IPS-15b (cell line): ENCODE measurements around the gene KRTAP12-4.

Source experiments
- H3K27me3 ChIP-seq: one replicate; pipeline ENCODE4 v1.6.1; 2013; ENCODE audit warnings: low read length; ENCODE audit not compliant: control insufficient read depth, insufficient read depth
- H3K36me3 ChIP-seq: one replicate; pipeline ENCODE4 v1.6.1; 2013; ENCODE audit warnings: low read length; ENCODE audit not compliant: control insufficient read depth, insufficient read depth
- H3K4me1 ChIP-seq: one replicate; pipeline ENCODE4 v1.6.1; 2013; ENCODE audit warnings: mild to moderate bottlenecking, low read length; ENCODE audit not compliant: control insufficient read depth, insufficient read depth
- H3K4me3 ChIP-seq: one replicate; pipeline ENCODE4 v1.5.1; 2013; ENCODE audit warnings: low read depth, low read length
- H3K9ac ChIP-seq: one replicate; pipeline ENCODE4 v1.6.1; 2013; ENCODE audit warnings: low read depth, mild to moderate bottlenecking, low read length
- H3K9me3 ChIP-seq: one replicate; pipeline ENCODE4 v1.6.1; 2013; ENCODE audit warnings: mild to moderate bottlenecking, low read length; ENCODE audit not compliant: control insufficient read depth, insufficient read depth

The KRTAP12-4 gene

DNA sequence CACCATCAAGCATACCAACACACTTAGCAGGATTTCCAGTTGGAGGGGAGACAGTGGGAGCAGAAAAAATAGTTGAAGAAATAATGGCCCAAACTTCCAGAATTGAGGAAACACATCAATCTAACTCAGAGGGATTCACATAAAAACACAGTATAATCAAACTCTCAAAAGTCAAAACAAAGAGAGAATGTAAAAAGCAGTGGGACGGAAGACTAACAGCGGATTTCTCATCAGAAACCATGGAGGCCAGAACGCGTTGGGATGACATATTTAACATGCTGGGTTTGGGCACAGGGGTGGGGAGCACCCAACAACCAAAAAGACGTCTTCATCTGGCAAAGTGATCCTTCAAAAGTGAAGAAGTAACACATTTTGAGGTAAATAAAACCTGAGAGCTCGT lies 34.6 kb downstream of the KRTAP12-4 start:
- Histone ChIP-seq H3K9me3 (peaks cover 8% of the 10 kb centered on the region), H3K9ac (no peak overlapping the region), H3K4me3 (no peak overlapping the region), H3K36me3 (no peaks in the 10 kb centered on the region), H3K27me3 (no peaks in the 10 kb centered on the region), H3K4me1 (no peaks in the 10 kb centered on the region)

DNA sequence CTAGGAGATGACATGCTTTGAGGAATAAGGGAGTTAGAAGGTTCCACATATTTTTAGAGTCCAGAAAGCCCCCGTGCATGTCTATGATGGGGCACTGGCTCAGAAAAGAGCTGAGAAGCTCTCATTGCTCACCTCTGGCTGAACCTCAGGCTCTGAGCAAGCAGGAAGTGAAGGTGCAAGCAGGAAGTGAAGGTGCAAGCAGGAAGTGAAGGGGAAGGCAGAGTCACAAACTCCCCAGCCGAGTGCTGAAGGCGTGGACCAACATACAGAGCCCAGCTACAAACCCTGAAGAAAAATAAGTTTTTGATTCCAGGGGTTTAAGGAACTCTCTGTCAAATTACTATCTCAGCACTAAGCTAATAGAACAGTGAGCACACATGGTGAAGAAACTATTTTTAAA lies 35.5 kb downstream of the KRTAP12-4 start:
- Histone ChIP-seq H3K9ac (no peak overlapping the region), H3K27me3 (no peaks in the 10 kb centered on the region), H3K36me3 (no peaks in the 10 kb centered on the region), H3K4me1 (no peaks in the 10 kb centered on the region), H3K9me3 (peaks cover 6% of the 10 kb centered on the region), H3K4me3 (no peak overlapping the region)

DNA sequence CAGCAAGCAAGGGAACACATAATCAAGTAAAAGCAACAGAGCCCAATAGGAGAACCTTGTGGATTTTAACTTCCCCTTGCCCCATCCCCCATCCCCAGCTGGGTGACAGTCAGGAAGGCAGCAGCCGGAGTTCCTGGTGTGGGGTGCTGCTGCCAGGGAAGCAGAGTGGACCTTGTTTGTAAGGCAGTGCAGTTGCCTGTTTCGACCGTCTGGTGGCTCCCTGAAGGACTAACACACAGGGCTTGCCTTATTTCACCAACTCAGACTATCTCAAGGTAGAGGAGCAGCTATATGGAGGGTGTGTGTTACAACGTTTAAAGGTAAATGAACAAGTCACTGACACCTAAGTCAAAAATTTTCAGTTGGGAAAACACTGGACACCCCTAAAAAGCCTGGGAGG lies 36.0 kb downstream of the KRTAP12-4 start:
- Histone ChIP-seq H3K4me1 (no peaks in the 10 kb centered on the region), H3K36me3 (no peaks in the 10 kb centered on the region), H3K9me3 (peaks cover 3% of the 10 kb centered on the region), H3K27me3 (no peaks in the 10 kb centered on the region), H3K4me3 (no peak overlapping the region), H3K9ac (no peak overlapping the region)

DNA sequence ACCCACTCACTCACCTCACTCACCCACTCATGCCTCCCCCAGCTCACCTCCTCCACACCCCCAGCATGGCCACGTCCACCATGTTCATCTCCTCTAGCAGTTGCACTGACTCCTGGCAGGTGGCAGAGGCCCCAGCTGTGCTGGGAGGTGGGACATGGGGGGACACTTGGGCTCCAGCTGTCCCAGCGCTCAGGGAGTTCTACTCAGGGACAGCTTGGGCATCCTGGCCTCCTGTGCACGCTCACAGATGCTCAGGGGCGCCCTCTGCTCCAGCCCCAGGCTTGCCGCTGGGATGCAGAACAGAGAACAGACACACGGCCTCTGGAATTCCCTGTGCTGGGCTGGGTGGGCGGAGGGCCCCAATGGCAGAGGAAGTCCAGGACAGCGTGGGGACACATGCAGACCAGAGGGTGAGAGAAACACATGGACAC lies 37.4 kb downstream of the KRTAP12-4 start:
- Histone ChIP-seq H3K36me3 (no peaks in the 10 kb centered on the region), H3K9ac (no peak overlapping the region), H3K4me3 (no peak overlapping the region), H3K27me3 (no peaks in the 10 kb centered on the region), H3K9me3 (no peaks in the 10 kb centered on the region), H3K4me1 (no peaks in the 10 kb centered on the region)

DNA sequence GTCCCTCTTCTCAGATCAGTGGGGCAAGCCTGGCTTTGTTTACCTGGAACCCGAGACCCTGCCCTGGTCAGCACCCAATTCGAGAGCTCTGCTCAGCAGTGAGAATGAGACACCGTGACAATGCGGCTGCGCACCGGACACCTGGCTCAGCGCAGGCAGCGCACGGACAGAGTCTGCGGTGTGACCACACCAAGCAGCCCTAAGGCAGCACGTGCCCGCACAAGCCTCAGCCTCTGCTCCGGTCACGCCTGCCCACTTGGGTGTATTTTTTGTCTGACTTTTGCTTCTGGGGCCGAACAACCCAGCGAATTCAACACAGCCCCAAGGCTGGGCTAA lies 37.9 kb downstream of the KRTAP12-4 start:
- no peaks in the 10 kb centered on the region for H3K4me1 ChIP-seq
- H3K9me3 ChIP-seq: no peaks in the 10 kb centered on the region
- no peak overlapping the region for H3K4me3 ChIP-seq
- no peaks in the 10 kb centered on the region for H3K27me3 ChIP-seq
- H3K9ac ChIP-seq: no peak overlapping the region
- H3K36me3 ChIP-seq: no peaks in the 10 kb centered on the region

DNA sequence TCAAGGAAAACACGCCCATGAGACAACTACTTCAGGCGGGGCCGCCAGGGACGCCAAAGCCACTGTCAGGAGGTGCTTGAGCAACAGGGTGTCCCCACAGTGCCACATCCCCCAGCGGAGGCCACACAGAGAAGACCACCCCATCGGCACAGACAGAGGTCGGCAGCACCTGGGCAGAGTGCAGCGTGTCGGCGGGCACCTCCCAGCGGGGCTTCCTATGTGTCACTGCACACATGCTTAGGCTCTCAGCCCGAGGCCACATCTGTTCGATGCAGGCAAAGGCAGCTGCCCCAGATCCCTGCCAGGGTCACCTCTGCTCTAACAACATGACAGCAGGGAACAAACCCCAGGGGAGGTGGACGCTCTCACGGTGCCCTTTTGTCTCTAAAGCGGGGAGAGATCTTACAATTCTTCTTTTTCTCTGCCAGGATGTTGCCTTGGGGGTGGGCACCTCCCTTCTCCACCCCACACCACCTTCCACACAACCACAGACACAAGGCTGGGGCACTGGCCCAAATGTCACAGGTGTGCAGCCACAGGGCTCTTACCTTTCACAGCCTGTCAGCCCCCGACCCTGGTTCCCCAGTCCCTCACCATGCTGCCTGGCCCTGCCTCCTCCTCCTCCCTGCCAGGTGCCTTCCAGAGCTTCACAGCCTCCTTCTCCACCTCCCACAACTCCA lies 38.4 kb downstream of the KRTAP12-4 start:
- Histone ChIP-seq H3K9me3 (no peaks in the 10 kb centered on the region), H3K36me3 (no peaks in the 10 kb centered on the region), H3K4me1 (no peaks in the 10 kb centered on the region), H3K27me3 (no peaks in the 10 kb centered on the region), H3K4me3 (no peak overlapping the region), H3K9ac (no peak overlapping the region)

DNA sequence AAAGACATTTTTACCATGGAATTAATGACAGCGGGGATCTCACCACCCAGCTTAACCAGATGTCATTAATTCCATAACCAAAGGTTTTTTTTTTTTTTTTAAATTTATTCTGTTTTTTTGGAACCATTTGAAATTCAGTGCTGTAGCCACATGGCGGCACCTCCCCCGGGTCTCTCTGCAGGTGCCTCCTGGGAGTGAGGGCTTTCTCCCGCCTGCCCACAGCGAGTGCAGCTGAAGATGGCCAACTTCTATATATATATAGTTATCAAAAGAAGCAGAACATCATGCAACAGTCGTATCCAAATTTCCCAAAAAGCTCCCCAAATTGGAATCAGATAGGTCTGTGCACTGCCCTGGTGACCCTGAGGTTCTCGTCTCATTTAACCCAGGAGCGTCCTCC lies 39.0 kb downstream of the KRTAP12-4 start:
- Histone ChIP-seq H3K9ac (no peak overlapping the region), H3K4me3 (no peak overlapping the region), H3K4me1 (no peaks in the 10 kb centered on the region), H3K9me3 (peaks cover 4% of the 10 kb centered on the region), H3K36me3 (no peaks in the 10 kb centered on the region), H3K27me3 (no peaks in the 10 kb centered on the region)

DNA sequence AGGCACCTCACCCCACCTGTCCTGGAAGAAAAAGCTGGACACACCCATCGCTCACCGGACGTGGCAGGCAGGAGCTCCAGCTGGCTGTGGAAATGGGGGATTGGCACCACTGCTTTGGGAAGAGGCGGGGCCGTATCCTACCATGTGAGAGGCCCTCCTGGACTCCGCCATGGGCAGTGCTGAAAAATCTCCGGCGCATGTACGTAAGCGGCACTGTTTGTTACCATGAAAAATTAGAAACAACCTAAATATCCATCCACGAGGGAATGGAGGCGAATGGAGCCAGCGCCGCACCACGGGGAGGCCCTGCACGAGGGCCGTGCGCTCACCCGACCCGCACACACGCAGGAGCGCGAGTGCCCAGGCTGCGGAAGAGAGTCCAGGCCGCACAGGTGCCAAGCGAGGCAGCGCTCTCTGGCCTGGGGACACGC lies 39.5 kb downstream of the KRTAP12-4 start:
- Histone ChIP-seq H3K9ac (no peak overlapping the region), H3K36me3 (no peaks in the 10 kb centered on the region), H3K4me1 (no peaks in the 10 kb centered on the region), H3K4me3 (no peak overlapping the region), H3K27me3 (no peaks in the 10 kb centered on the region), H3K9me3 (peaks cover 5% of the 10 kb centered on the region)

DNA sequence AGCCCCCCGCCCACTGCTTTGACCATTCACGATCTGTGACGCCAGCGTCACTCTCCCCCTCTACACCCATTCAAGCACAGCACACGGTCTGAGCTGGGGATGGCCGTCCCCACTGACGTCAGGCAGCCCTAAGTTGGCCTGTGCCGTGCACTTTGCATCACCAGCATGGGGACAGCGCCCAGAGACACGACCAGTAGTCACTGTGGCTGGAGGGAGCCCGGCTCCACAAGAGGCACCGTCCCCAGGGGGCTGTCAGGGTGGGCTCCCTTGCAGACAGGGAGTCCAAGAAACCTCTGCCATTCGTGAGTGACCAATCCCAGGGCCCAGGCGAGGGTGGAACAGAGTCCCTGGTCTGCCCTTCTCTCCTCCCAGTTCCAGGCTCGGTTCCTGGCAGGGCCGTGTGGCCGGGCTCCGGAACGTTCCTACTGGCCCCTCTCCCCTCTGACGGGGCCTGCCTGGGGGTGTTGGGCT lies 40.3 kb downstream of the KRTAP12-4 start:
- no peak overlapping the region for H3K4me3 ChIP-seq
- no peaks in the 10 kb centered on the region for H3K27me3 ChIP-seq
- H3K4me1 ChIP-seq: no peaks in the 10 kb centered on the region
- no peak overlapping the region for H3K9ac ChIP-seq
- H3K36me3 ChIP-seq: no peaks in the 10 kb centered on the region
- peaks cover 5% of the 10 kb centered on the region for H3K9me3 ChIP-seq

DNA sequence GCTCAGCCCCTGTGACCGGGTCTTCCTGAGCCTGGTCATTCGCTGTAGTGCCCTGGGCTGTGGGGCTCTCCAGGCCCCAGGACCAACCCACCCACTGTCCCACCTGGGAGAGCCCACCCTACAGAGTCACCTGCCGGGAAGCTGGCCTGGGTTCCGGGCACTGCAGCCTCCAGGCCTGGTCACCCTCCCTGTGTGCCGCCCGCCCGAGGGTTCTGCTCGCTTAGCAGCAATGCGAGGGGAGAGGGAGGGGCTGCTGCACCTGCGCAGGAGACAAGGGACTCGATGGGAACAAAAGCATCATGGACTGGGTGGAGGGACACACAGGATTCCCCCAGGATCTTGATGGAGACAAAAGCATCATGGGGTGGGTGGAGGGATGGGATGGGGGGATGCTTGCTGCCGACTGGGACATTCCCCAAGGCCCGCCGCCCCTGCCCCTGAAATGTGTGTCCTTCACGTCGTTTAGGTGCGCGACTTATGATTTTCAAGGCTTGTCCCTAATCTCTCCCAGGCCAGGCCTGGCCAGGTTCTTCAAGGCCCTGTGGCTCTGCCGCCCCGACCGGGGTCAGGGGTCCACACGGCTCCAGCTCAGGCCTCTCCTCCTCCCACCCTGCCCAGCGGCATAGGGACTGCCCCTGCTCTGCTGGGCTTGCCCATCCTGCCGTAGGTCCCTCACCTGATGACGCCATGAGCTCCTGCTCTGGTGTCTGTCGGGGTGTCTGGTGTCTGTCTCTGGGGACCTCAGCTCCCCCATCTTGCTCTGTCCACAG lies 40.9 kb downstream of the KRTAP12-4 start:
- Histone ChIP-seq H3K4me1 (no peaks in the 10 kb centered on the region), H3K36me3 (no peaks in the 10 kb centered on the region), H3K9ac (no peak overlapping the region), H3K9me3 (peaks cover 5% of the 10 kb centered on the region), H3K27me3 (no peaks in the 10 kb centered on the region), H3K4me3 (no peak overlapping the region)

DNA sequence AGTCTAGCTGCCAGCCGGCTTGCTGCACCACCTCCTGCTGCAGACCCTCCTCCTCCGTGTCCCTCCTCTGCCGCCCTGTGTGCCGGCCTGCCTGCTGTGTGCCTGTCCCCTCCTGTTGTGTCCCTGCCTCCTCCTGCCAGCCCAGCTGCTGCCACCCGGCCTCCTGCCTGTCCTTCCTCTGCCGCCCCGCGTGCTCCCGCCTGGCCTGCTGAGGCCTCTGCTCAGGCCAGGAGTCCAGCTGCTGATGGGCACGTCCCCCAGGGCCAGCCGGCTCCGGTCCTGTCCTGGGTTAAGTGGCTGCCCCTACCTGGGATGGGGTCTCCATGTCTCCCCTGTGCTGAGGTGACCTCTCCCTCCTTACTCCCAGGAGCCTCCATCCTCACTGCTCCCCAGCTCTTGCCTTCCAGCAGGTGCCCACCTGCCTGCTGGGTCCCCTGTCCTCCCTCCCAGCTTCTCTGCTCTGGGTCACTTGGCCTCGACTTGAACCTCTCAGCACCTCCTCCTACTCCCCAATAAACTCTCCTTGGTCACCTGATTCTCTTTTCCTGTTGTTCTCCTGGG lies 41.7 kb downstream of the KRTAP12-4 start:
- Histone ChIP-seq H3K4me3 (no peak overlapping the region), H3K9me3 (peaks cover 5% of the 10 kb centered on the region), H3K9ac (no peak overlapping the region), H3K36me3 (no peaks in the 10 kb centered on the region), H3K4me1 (no peaks in the 10 kb centered on the region), H3K27me3 (no peaks in the 10 kb centered on the region)

DNA sequence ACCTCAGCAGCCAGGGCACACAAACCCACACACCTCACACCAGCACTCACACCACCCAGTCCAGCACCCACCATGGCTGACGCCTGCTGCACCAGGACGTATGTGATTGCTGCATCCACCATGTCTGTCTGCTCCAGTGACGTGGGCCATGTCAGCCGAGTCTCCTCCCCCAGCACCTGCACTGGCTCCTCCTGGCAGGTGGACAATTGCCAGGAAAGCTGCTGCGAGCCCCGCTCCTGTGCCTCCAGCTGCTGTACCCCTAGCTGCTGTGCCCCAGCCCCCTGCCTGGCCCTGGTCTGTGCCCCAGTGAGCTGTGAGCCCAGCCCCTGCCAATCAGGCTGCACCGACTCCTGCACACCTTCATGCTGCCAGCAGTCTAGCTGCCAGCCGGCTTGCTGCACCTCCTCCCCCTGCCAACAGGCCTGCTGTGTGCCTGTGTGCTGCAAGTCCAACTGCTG lies 42.4 kb downstream of the KRTAP12-4 start, which contains the start of gene KRTAP10-8:
TSS of gene KRTAP10-8 (plus strand) at position 51 of the 458 bp plus-strand sequence. CDS start at position 73, 22 bp downstream.
- Histone ChIP-seq H3K27me3 (no peaks in the 10 kb centered on the region), H3K36me3 (no peaks in the 10 kb centered on the region), H3K4me3 (no peak within 1 kb of the TSS), H3K9me3 (peaks cover 5% of the 10 kb centered on the region), H3K9ac (no peak within 1 kb of the TSS), H3K4me1 (no peaks in the 10 kb centered on the region)
